HG03432 (cell line): ENCODE measurements around the gene ITGAX.

Experiments used
- ATAC-seq: cut with Tn5 transposase; IDR thresholded peaks from one replicate; pipeline ENCODE4 v1.9.1; 2021; ENCODE audit warnings: mild to moderate bottlenecking, moderate library complexity; ENCODE audit not compliant: unreplicated experiment

ITGAX gene

DNA sequence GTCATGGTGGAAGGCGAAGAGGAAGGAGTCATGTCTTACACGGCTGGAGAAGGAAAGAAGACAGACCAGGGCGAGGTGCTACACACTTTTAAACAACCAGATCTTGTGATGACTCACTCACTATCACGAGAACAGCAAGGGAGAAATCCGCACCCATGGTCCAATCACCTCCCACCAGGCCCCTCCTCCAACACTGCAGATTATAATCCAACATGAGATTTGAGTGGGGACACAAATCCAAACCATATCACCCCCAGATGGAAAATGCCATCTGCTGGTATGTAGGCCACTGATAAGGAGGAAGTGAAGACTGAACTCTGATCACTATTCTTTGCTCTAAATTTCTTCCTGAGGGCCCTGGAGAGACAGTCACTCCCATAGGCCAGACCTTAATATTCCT lies 7.5 kb upstream of the ITGAX start:
- no peak for ATAC-seq

DNA sequence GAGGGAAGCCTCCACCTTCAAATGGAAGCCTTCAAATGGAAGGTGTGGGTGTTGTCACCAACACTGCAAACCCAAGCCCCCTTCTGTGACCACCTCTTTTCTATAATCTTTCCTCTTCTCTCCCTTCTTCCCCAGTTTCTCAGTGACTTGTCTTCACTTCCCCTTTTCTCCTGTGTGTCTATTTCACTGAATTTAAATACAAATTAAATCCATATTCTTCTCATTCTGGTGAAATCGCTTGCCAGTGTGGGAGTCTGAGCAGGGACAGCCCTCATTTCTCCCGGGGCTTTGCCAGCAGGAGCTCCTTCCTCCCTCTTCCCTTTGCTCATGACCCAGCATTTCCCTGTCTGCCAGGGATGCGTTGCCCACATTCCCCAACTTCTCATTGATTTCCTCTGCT lies 6.4 kb upstream of the ITGAX start:
- no peak for ATAC-seq

DNA sequence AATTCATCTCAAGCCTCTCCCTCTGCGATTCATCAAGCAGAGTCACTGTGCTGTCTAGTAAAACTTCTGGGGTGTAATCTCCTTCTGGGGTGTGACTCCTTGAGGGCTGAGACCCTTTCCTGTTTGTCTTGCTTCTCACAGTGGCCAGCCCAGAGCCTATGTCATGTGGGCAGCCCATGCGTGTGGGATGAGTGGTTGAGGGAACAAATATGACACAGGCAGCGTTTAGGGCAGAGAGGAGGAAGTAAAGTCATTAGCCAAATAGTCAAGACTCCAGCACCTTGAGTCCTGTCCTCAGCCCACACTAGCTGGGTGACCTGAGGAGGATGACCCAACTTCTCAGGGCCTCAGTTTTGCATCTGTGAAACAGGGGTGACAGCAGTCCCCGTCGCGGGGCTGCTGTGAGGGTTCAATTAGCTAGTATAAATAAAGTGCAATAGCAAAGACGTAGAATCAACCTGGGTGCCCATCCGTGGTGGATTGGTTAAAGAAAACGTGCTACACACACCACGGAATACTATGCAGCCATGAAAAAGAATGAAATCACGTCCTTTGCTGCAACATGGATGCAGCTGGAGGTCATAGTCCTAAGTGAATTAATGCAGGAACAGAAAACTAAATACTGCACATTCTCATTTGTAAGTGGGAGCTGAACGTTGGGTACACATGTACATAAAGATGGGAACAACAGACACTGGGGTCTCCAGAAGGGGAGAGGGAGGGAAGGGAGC lies 4.5 kb upstream of the ITGAX start:
- ATAC-seq: no peak

DNA sequence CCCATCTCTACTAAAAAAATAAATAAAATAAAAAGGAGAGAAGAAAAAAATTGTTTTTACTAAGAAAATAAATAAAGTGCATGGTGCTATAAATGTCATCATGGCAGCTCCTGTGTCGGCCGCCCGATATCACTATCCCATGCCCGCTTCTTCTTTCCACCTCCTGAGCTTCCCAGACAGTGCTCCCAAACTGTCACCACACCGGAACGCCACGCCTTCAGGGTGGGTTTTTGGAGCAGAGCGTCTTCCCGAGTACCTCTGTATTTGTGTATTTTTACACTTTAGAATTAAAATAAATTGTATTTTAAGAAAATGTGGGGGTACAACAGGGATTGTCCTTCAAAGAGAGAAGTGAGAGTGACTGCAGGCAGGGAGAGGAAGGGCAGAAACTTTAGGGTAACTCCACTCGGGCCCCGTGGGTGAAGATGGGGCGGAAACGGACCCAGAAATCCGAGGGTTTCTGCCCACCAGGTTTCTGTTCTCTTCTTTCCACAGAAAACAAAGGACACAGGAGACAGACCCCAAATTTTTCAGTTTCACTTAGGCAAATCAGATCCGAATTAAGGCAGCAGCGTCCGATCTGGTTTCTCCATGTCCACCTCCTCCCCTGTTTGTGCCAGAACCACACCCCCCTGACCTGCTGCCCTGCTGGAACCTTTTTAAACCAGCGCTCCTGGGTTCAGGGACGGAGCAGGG lies 3.6 kb upstream of the ITGAX start:
- ATAC-seq: no peak

DNA sequence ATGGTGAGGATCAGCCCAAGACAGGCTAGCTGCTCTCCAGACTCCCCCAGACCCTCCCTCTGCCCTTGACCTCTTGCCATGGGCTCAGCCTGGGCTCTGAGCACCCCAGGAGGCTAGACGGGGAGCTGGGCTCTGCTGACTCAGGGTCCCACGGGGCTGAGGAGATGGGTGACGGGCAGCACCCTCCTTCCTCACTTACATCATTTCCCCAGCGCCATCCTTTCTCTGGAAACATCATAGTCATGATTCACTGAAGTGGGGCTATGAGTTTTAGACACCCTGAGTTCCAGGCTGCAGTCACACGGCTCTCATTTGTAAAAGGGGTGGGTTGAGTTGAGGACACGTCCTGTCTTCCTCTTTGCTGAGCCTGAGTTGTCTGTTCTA lies 3.0 kb upstream of the ITGAX start:
- no peak for ATAC-seq

DNA sequence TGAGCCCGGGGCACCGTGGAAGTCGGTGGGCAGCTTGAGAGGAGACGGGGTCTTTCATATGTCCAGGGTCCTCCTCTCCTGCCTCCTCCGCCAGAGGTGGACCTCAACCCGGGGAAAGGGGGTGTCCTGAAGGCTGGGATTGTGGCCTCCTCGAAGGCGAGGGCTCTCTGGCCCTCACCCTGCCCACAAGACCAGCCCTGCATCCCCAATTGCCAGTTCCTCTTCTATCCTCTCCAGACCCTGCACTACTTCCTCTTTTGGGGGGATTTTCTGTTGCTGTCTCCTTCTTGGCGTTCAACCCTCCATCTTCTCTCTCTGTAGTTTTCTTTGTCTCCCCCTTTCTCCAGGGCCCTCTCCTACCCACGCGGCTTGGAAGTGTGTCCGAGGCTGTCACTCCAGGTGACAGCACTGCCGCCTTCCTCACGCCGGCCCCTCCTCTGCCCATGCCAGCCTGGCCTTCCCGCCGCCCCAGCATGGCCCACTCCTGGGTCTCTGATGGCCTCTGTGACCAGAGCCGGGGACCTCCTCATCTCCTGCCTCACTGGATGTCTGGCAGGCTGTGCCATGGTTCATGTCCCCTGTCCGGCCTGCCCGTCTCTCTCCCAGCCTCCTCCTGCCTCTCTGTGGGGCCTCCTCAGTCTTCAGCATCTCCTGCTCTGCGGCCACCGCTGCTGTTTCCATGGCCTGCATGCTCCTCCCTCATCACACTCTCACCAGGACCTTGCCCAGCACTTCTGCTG lies 2.4 kb upstream of the ITGAX start:
- ATAC-seq: no peak

DNA sequence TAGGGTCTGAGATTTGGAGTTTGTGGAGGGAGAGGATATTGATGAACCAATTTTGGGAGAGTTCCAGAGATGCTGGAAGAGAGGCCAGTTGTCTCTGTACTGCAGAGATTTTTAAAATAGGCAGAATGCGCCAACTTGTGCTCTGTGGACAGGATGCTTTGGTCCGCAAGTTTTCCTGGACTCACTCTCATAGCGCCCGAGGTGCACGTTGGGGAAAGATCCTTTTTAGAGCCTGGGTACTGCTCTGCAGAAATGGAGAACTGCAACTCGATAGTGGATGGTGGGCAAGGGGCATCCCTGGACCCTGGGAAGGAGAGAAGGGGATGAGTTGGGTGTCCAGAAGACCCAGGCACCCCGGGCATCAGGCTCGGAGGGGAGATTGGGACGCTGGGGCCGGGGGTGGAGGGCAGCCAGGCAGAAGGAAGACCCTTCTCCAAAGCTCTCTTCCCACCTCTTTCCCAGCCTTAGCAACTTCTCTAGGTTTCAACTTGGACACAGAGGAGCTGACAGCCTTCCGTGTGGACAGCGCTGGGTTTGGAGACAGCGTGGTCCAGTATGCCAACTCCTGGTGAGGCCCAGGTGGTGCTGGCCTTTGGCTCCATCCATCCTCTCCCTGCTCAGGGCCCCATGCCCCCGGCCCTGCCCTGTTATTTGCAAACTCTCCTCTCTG lies 590 bp downstream of the ITGAX start:
- no peak for ATAC-seq

DNA sequence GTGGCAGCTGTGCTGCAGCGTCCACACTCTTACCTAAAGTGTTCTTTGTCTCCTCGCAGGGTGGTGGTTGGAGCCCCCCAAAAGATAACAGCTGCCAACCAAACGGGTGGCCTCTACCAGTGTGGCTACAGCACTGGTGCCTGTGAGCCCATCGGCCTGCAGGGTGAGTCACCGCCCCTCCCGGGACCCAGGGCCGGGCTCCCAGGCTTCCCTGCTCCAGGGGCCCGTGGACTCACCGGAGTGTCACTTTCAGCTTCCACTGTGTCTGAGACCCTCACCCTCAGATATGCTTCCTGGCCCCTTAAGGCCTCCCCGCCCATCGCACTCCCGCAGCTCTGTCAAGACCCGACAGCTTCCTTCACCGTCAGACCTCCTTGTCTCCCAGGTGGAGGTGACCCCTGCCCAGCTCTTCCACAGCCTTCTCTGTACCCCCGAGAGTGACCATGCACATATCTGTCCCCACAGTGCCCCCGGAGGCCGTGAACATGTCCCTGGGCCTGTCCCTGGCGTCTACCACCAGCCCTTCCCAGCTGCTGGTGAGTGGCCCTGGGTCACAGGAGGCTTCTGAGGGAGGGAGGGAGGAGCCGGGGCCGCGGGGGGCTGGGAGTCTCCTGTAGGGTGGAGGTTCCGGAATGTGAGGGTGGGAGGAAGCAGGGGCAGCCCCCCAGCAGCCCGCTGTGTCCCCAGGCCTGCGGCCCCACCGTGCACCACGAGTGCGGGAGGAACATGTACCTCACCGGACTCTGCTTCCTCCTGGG lies 1.8 kb downstream of the ITGAX start:
- no peak for ATAC-seq

DNA sequence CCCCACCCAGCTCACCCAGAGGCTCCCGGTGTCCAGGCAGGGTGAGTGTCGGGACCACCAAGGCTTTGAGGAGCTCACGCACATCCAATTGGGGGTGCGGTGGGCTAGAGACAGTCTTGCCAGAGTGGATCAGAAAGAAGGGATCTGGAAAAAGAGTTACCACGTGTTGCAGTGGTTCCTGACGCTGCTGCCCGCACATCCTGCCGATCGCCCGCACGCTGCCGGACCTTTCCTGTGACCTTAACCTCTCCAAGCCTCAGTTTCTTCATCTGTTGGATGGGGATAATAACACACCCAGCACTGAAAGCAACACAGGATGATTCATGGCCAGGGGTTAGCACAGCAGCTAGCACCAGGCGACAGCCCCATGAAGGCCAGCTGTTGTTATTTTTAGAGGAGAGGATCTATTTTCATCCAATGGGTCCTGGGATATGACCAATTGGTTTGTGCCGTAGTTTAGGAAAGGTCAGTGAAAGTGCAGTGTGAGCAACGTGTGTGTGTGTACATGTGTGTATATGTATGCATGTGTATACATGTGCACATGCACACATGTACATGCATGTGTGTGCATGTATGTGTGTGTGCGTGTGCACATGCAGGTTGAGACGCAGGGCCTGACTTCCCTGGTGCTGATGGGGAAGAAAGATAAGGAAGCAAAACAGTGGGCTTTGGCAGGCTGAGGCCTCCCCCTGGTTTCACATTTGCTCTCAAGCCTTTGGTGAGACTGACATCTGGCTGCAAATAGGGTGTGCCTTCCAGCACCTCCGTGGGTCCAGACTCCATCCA lies 2.5 kb downstream of the ITGAX start:
- no peak for ATAC-seq

DNA sequence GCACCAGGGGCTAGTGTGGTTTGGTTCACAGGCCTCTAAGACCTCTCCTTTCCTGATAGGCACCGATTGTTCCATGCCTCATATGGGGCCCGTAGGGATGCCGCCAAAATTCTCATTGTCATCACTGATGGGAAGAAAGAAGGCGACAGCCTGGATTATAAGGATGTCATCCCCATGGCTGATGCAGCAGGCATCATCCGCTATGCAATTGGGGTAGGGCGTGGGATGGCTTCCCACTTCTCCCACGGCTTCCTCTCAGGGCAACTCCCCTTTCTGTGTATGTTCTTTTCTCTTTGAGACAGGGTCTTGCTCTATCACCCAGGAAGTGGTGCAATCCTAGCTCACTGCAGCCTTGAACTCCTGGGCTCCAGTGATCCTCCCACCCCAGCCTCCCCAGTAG lies 5.3 kb downstream of the ITGAX start:
- ATAC-seq: no peak

DNA sequence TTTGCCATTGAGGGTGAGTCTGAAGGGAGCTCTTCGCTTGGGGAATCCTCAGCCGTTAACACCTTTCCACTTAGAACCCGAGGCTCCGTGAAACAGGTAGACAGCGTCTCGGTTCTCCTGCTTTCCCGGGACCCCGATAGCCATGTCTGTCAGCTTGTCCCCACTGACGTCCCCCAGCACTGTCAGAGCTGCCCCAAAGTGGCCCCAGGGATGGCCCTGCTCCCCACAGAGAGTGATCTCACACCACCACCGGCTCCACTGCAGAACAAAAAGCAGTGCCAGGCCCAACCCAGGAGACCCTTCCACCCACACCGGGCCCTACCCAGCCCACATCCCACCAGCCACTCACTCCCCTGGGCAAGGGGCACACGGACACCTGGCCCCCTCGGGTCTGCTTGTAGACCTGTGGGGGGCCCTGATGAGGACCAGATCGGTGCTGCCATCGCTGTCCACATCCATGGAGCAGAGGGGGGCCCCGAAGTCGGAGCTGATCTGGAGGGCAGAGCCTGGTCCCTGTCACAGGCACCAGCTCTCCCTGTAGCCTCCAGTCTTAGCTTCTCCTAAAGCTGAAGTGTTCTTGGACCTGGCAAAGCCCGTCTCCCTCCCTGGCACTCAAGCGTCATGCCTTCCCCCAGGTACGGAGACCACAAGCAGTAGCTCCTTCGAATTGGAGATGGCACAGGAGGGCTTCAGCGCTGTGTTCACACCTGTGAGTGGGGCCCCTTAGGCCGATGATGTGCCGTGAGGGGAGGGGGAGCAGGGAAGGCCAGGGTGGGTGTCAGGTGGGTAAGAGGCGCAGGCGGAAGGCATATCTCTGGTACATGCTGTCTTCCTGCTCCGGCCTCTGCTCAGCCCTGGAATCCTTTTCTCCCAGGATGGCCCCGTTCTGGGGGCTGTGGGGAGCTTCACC lies 6.5 kb downstream of the ITGAX start:
- ATAC-seq: no peak

DNA sequence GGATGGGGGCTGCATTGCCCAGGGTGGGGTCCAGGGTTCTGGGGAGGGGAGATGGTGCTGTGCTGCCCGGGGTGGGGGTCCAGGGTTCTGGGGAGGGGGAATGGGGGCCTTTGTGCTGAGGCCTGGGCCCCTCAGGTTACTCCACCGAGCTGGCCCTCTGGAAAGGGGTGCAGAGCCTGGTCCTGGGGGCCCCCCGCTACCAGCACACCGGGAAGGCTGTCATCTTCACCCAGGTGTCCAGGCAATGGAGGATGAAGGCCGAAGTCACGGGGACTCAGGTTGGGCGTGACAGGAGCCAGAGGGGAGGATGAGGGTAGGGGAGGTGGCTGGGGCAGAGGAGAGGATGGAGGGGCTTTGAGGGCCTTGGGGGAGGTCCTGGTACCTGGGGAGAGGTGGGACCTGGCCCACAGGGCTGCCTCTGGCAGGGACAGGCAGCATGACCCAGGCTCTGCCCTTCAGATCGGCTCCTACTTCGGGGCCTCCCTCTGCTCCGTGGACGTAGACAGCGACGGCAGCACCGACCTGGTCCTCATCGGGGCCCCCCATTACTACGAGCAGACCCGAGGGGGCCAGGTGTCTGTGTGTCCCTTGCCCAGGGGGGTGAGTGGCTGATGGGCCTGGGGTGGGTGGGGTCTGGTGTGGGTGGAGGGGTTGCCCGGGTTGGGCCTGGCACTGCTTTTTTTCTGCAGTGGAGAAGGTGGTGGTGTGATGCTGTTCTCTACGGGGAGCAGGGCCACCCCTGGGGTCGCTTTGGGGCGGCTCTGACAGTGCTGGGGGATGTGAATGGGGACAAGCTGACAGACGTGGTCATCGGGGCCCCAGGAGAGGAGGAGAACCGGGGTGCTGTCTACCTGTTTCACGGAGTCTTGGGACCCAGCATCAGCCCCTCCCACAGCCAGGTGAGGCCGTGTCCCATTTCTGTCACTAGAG lies 7.8 kb downstream of the ITGAX start:
- ATAC-seq: no peak

DNA sequence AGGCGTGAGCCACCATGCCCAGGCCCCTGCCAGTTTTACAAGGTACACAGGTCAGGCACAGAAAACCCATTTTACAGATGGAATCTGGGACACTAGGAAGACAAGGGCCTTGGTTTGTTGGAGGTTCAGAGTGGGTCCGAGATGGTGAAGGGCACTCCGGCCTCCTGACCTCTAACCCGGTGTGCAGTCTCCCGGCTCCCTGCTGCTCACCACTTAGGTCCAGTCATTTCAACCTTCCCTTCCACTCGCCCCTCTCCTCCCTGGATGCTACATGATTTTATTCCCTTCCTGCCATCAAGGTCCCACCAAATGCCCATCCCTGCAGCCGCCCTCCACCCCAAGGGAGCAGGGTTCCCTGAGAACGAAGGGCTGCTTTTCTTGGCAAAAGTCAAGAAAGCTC lies 8.7 kb downstream of the ITGAX start:
- no peak for ATAC-seq

DNA sequence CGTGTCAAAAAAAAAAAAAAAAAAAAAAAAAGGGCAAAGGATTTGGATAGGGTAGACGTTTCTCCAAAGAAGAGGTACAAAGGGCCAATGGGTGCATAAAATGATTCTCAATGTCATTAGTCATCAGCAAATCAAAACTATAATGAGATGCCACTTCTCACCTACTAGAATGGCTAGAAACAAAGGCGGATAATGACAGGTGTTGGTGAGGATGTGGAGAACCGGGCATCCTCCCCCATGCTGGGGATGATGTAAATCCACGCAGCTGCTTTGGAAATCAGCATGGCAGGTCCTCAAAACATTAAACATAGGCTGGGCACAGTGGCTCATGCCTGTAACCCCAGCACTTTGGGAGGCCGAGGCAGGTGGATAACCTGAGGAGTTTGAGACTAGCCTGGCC lies 9.4 kb downstream of the ITGAX start:
- ATAC-seq: no peak

DNA sequence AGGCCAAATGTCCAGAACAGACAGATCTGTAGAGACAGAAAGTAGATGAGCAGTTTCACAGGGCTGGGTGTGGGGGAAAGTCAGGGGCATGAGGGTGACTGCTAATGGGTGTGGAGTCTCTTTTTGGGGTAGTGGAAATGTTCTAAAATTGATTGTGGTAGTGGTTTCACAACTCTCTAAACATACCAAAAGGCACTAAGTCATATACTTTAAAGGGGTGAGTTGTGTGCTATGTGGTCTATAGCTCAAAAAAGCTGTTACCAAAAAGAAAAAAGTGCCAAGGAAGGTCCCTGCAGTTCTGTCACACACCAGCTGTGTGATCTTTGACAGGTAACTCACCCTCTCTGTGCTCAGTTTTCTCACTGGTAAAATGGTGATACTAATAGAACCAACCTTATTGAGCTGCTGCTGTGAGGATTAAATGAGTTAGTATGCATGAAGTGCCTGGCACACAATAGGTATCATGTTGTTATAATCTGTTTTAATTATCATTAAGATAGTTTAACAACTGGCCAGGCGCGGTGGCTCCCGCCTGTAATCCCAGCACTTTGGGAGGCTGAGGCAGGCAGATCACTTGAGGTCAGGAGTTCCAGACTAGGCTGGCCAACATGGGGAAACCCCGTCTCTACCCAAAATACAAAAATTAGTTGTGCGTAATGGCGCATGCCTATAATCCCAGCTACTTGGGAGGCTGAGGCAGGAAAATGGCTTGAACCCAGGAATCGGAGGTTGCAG lies 10.3 kb downstream of the ITGAX start:
- ATAC-seq: peak; percentile 60

DNA sequence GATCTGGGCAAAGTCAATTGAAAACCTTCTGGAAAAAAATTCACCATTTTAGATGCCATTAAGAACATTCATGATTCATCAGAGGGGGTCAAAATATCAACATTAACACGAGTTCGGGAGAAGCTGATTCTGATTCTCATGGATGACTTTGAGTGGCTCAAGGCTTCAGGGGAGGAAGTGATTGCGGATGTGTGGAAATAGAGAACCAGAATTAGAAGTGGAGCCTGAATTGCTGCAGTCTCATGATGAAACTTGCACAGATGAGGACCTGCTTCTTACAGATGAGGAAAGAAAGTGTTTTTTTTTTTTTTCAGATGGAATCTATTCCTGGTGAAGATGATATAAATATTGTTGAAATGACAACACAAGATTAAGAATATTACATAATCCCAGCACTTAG lies 12.9 kb downstream of the ITGAX start:
- ATAC-seq: no peak

DNA sequence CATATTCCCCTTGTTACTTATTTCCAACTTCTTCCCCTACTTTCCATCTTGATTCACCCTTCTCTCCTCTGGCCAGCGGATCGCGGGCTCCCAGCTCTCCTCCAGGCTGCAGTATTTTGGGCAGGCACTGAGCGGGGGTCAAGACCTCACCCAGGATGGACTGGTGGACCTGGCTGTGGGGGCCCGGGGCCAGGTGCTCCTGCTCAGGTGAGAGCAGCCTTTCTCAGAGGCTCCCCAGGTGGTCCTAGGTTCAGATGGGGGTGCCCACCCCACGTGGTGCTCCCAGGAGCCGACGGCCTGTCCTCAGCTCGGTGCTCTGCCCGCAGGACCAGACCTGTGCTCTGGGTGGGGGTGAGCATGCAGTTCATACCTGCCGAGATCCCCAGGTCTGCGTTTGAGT lies 16.0 kb downstream of the ITGAX start:
- ATAC-seq: no peak
